MM.1S (cell line): ENCODE measurements around the gene SERPINC1.

ENCODE experiments used
- DNase-seq: peaks from one replicate; pipeline ENCODE4 v3.0.0-alpha.2; 2015
- H2AFZ ChIP-seq: fragments of 300-600 bp; sonication (generic); 2 replicates; pipeline ENCODE4 v1.6.0; 2016; ENCODE audit warnings: antibody characterized with exemption, low read length
- H3F3A ChIP-seq: fragments of 300-600 bp; sonication (generic); 2 replicates; pipeline ENCODE4 v1.6.1; 2016; ENCODE audit warnings: mild to moderate bottlenecking, antibody characterized with exemption, low read length, moderate library complexity, mixed read lengths; ENCODE audit not compliant: insufficient read depth
- H3K27ac ChIP-seq: fragments of 300-600 bp; sonication (generic); 2 replicates; pipeline ENCODE4 v1.5.1; 2016; ENCODE audit warnings: mild to moderate bottlenecking, low read length
- H3K27me3 ChIP-seq: fragments of 300-600 bp; sonication (generic); replicated peaks from 2 replicates; pipeline ENCODE4 v1.6.0; 2016; ENCODE audit warnings: low read length; ENCODE audit not compliant: insufficient read depth
- H3K36me3 ChIP-seq: fragments of 300-600 bp; sonication (generic); replicated peaks from 2 replicates; pipeline ENCODE4 v1.6.1; 2016; ENCODE audit warnings: mild to moderate bottlenecking, low read length, mixed read lengths; ENCODE audit not compliant: insufficient read depth
- H3K4me1 ChIP-seq: fragments of 300-600 bp; sonication (generic); 2 replicates; pipeline ENCODE4 v1.6.1; 2016; ENCODE audit warnings: low read length, mixed read lengths
- H3K4me2 ChIP-seq: fragments of 300-600 bp; sonication (generic); 2 replicates; pipeline ENCODE4 v1.6.0; 2016; ENCODE audit warnings: low read depth, low read length
- H3K4me3 ChIP-seq: fragments of 300-600 bp; sonication (generic); 2 replicates; pipeline ENCODE4 v1.5.1; 2016; ENCODE audit warnings: low read length, mixed read lengths
- H3K79me2 ChIP-seq: fragments of 300-600 bp; sonication (generic); 2 replicates; pipeline ENCODE4 v1.6.1; 2016; ENCODE audit warnings: mixed run types, low read length, mixed read lengths
- H3K9ac ChIP-seq: fragments of 300-600 bp; sonication (generic); 2 replicates; pipeline ENCODE4 v1.6.1; 2016; ENCODE audit warnings: low read length, mixed read lengths
- H3K9me2 ChIP-seq: fragments of 300-600 bp; sonication (generic); replicated peaks from 2 replicates; pipeline ENCODE4 v1.6.1; 2016; ENCODE audit warnings: mild to moderate bottlenecking, low read length, mixed read lengths; ENCODE audit not compliant: insufficient read depth
- H3K9me3 ChIP-seq: fragments of 300-600 bp; sonication (generic); replicated peaks from 2 replicates; pipeline ENCODE4 v1.6.1; 2016; ENCODE audit warnings: mild to moderate bottlenecking, low read length, mixed read lengths; ENCODE audit not compliant: insufficient read depth
- H4K20me1 ChIP-seq: fragments of 300-600 bp; sonication (generic); 2 replicates; pipeline ENCODE4 v1.6.1; 2016; ENCODE audit warnings: mild to moderate bottlenecking, low read length, moderate library complexity, mixed read lengths; ENCODE audit not compliant: insufficient read depth
- EZH2 ChIP-seq: fragments of 300-600 bp; sonication (generic); optimal IDR thresholded peaks from 2 replicates; pipeline ENCODE3; 2017; ENCODE audit warnings: low read depth, mild to moderate bottlenecking, antibody characterized with exemption, low read length, mixed read lengths
- EZH2phosphoT487 ChIP-seq: fragments of 300-600 bp; sonication (generic); IDR thresholded peaks from 2 replicates; pipeline ENCODE4 v1.6.1; 2018; ENCODE audit warnings: antibody characterized with exemption, low read length
- TF ChIP-seq, protein P1 (sequence below): fragments of 300-600 bp; sonication (generic); IDR thresholded peaks from 2 replicates; pipeline ENCODE4 v1.5.1; 2016; ENCODE audit warnings: antibody characterized with exemption, low read length, mixed read lengths

SERPINC1 gene

DNA sequence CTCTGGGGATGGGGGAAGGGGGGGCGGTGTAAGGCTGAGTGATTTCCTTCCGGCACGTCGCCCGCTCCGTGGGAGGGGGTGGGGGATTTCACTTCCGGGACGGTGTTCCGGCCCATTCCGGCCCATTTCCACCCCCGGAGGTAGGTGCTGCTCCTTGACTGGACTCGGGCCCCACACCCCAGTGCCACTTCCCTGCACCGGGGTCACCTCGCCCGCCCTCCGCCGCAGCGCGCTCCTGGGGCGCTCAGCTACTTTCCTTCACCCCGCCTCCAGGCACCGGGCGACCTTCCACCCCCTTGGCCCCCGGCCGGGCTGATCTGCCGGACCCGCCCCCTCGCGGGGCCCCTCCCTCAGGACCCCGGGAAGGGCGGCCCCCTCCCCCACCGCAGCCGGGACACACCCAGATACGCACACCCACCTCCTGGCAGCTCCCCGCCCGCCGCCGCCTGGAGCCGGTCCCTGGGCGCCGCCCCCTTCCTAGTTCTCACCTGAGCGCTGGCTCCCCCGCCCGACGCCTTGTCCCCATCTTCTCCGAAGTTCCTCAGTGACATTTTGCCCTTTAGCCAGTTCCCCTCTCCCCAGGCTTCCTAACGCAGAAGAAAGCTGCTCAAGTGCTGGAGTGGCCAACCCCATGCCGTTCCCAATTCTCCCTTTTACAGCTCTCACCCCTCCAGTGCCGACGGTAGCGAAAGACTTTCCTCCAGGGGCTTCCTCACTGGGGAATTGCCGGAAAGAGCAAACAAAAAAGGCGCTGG is 48.7 kb downstream of the SERPINC1 start, which contains the start of gene ZBTB37:
Gene ZBTB37 (plus strand): TSS at position 115 of the 755 bp plus-strand sequence. CDS start 1,846 bp downstream, outside the sequence.
- no peaks in the 10 kb centered on the region for H3K9me2 ChIP-seq
- peak; percentile 97 for DNase-seq
- H3K79me2 ChIP-seq = peaks cover 38% of the 10 kb centered on the region
- TF ChIP-seq EZH2 = no peak
- TF ChIP-seq, protein P1, sequence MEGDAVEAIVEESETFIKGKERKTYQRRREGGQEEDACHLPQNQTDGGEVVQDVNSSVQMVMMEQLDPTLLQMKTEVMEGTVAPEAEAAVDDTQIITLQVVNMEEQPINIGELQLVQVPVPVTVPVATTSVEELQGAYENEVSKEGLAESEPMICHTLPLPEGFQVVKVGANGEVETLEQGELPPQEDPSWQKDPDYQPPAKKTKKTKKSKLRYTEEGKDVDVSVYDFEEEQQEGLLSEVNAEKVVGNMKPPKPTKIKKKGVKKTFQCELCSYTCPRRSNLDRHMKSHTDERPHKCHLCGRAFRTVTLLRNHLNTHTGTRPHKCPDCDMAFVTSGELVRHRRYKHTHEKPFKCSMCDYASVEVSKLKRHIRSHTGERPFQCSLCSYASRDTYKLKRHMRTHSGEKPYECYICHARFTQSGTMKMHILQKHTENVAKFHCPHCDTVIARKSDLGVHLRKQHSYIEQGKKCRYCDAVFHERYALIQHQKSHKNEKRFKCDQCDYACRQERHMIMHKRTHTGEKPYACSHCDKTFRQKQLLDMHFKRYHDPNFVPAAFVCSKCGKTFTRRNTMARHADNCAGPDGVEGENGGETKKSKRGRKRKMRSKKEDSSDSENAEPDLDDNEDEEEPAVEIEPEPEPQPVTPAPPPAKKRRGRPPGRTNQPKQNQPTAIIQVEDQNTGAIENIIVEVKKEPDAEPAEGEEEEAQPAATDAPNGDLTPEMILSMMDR = peak; percentile 16; the same call in 1 of the 2 replicates
- peaks cover 34% of the 10 kb centered on the region for H4K20me1 ChIP-seq
- H2AFZ ChIP-seq = peak within 1 kb of the TSS; percentile 97
- no peaks in the 10 kb centered on the region for H3K27me3 ChIP-seq
- no peaks in the 10 kb centered on the region for H3K9me3 ChIP-seq
- peaks cover 53% of the 10 kb centered on the region for H3F3A ChIP-seq
- H3K4me1 ChIP-seq = peaks cover 39% of the 10 kb centered on the region
- peak within 1 kb of the TSS; percentile 77 for H3K4me2 ChIP-seq
- H3K27ac ChIP-seq = peak within 1 kb of the TSS; percentile 86
- H3K4me3 ChIP-seq = peak within 1 kb of the TSS; percentile 90
- peak within 1 kb of the TSS; percentile 83 for H3K9ac ChIP-seq
- H3K36me3 ChIP-seq = peaks cover 31% of the 10 kb centered on the region

GRCh38 chr1:173867753-173868265 is 49.3 kb downstream of the SERPINC1 start, which contains the start of gene GAS5:
GAS5 (minus strand) TSS chr1:173867989.
- peaks cover 31% of the 10 kb centered on the region for H3K36me3 ChIP-seq
- H3F3A ChIP-seq = peaks cover 59% of the 10 kb centered on the region

DNA sequence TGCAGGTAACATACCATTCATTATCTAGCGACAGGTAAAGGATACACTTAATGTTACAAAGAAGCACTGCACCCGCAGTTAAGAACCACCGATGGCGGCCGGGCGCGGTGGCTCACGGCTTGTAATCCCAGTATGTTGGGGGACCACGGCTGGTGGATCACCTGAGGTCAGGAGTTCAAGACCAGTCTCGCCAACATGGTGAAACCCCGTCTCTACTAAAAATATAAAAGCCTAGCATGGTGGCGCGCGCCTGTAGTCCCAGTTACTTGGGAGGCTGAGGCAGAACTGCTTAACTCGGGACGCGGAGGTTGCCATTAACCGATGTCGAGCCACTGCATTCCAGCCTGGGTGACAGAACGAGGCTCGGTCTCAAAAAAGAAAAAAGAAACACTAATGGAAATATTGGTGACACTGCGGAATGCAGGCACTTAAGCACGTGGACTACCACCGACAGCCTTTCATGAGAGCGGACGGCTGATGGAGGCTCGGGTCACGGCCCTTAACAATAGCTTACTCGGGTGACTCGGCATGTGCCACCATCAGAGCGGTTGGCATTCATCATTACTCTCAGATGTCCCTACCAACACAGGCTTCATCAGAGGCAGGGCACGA is 49.9 kb downstream of the SERPINC1 start:
- TF ChIP-seq EZH2phosphoT487 = no peak
- no peak for TF ChIP-seq EZH2
- TF ChIP-seq, protein P1 = no peak
- peaks cover 38% of the 10 kb centered on the region for H3K79me2 ChIP-seq
- peak overlapping the region; percentile 86 for H3K27ac ChIP-seq
- H2AFZ ChIP-seq = no peak overlapping the region; the same call in 1 of the 2 replicates
- no peak for DNase-seq
- peak overlapping the region; percentile 83 for H3K9ac ChIP-seq
- H3F3A ChIP-seq = peaks cover 64% of the 10 kb centered on the region
- no peaks in the 10 kb centered on the region for H3K27me3 ChIP-seq
- no peaks in the 10 kb centered on the region for H3K9me3 ChIP-seq
- peak overlapping the region; percentile 77 for H3K4me2 ChIP-seq
- H3K36me3 ChIP-seq = peaks cover 31% of the 10 kb centered on the region
- H4K20me1 ChIP-seq = peaks cover 44% of the 10 kb centered on the region
- peak overlapping the region; percentile 90 for H3K4me3 ChIP-seq
- no peaks in the 10 kb centered on the region for H3K9me2 ChIP-seq
- H3K4me1 ChIP-seq = peaks cover 43% of the 10 kb centered on the region

More at GRCh38 chr1:173867753-173868265, 49.3 kb downstream of the SERPINC1 start, which contains the start of gene GAS5:
- peak within 1 kb of the TSS; percentile 90 for H3K4me3 ChIP-seq
- peak within 1 kb of the TSS; percentile 97 for H2AFZ ChIP-seq
- TF ChIP-seq EZH2phosphoT487 (no peak), EZH2 (no peak)
- TF ChIP-seq, protein P1 = no peak
- peaks cover 43% of the 10 kb centered on the region for H3K4me1 ChIP-seq
- peak; percentile 100 for DNase-seq
- peaks cover 41% of the 10 kb centered on the region for H4K20me1 ChIP-seq
- no peaks in the 10 kb centered on the region for H3K27me3 ChIP-seq
- peak within 1 kb of the TSS; percentile 83 for H3K9ac ChIP-seq
- peak within 1 kb of the TSS; percentile 77 for H3K4me2 ChIP-seq
- H3K79me2 ChIP-seq = peaks cover 38% of the 10 kb centered on the region
- no peaks in the 10 kb centered on the region for H3K9me3 ChIP-seq
- no peaks in the 10 kb centered on the region for H3K9me2 ChIP-seq
- H3K27ac ChIP-seq = peak within 1 kb of the TSS; percentile 86
